GM19193 (cell line): Measurements from ENCODE around the gene CDH22.

Experiments used
- POLR2A ChIP-seq: IDR thresholded peaks from 4 replicates; pipeline ENCODE4 v1.6.1; 2011; ENCODE audit not compliant: insufficient read depth, insufficient read length; ENCODE audit errors: extremely low read depth

CDH22 gene

DNA sequence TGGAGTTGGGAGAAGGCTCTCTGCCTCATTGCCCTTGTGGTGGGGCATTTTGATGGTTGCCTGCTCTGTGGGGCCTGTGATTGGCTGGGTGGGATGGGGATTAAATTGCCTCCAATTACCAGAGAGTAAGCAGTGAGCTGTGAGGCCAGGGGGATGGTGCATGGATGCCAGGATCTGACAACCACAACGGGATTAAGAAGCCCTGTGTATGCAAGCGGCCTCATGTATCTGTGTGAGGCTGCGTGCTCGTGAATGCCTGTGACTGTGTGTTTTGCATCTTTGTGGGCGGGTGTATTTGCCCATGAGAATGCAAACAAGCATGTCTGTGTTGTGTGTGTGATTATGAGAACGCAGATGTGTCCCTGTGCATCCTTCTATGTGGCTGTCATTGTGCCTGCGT, 144.0 kb downstream of the CDH22 start:
- no peak for TF ChIP-seq POLR2A

- no peak for TF ChIP-seq POLR2A
Observed at GRCh38 chr20:46161921-46162320, 146.4 kb downstream of the CDH22 start.

DNA sequence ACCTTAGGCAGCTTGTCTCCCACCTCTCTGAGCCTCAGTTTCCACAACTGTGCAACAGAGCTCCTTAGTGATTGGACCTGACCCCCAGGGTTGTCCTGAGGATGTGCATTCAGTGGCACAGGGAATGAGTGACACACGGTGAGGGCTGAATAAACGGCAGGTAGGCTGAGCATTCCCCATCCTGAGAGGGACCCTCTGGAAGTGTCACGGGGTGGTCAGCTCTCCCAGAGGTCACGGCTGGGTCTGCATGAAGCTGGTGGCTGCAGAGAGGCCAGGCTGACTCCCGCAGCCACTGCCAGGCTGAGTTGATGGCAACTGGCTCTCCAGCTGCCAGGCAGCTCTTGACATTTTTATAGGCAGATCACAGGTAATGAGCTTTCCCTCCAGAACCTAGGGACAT, 147.6 kb downstream of the CDH22 start:
- TF ChIP-seq POLR2A = no peak

DNA sequence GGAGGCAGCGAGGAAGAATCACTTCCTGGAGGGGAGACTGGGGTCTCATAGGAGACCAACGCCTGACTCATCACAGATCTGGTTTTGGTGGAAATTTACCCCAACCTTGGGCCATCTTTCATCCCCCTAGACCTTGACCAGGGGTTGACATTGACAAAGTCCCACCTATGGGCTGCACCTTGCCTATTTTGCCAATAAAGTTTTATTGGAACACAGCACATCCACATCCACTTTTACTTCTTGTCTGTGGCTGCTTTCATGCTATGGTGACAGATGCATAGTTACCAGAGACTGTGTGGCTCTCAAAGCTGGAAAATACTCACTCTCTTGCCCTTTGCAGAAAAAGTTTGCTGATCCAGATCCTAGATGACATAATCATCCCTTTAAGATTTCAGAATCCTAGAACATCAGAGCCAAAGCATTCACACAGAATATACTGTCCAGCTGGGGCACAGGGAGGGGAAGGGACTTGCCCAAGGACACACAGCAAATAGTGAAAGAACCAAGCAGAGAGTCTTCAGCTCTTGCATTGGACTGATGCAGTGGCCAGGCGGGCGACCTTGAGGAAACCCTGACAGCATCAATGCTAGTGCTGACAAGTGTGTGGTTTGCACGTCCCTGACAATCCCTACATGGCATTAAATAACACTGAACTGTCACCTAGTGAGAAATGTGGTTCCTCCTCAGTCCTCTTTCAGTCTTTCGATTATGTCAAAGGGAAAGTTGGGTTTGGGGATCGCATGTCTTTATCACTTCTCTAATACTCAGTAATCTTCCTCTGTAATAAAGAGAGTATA, 149.0 kb downstream of the CDH22 start:
- TF ChIP-seq POLR2A = no peak

DNA sequence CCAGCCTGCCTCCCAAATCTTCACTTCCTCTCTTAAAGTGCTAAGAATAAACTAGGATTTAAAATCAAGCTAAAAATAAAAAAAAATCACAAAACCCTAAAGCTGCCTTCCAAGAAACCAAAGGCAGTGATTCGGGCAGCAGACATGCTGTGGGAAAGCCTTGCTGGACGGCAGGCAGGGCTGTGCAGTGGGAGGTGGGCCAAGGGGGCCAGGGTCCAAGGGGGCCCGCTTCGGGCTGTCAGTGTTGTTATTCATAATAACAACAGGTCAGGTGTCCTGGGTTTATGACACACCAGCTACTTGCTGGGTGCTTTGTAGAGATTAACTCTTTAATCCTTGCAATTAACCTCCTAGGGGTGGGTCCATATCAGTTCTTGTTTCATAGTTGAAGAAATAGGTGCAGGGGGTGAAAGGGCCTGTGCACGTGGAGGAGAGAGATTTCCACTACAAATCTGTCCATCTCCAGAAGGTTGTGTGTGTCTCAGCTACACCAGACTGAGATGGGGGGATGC, 149.8 kb downstream of the CDH22 start:
- no peak for TF ChIP-seq POLR2A

GRCh38 chr20:46157625-46158024, 150.7 kb downstream of the CDH22 start:
- TF ChIP-seq POLR2A = no peak

DNA sequence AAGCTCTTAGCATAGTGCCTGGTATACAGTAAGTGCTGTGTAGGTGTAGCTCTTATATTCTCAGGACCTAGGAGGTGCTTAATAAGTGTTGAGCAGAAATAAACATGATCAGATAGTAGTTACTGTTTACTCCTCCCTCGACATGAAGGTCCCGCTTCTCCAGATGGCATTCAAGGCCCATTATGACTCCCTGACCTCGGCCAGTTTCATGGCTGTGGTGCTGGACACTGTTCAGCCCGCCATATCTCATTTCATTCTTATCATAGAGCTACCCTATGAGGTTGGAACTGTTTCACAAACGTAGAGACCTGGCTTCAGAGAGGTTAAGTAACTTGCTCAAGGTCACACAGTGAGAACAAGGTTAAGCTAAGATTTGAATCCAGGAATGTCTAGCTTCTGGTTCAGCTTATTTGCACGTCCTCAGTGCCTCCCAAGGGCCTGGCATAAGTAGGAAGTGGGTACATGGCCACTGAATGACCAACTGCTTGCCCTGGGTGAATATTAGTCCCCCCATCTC, 151.2 kb downstream of the CDH22 start:
- no peak for TF ChIP-seq POLR2A

GRCh38 chr20:46156065-46156464, 152.2 kb downstream of the CDH22 start:
- TF ChIP-seq POLR2A = no peak

DNA sequence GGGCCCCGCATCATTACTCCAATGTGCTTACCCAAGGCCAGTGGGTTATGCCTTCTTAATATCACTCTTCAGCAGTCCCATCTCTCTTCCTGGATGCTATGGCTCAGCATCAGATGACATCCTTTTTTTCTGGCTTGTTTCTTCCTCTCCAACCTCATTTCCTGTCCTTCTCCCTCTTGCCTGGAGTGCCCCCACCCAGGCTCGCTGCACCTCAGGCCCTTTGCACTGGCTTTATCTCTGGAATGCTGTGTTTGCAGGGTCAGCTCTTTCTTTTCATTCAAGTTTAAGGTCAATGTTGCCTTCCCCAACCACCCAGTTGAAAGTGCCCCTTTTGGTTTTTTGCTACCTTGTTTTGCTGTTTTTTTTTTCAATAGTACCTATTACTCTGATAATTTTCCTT, 153.5 kb downstream of the CDH22 start:
- TF ChIP-seq POLR2A = no peak

GRCh38 chr20:46154305-46154704, 154.0 kb downstream of the CDH22 start:
- TF ChIP-seq POLR2A = no peak

DNA sequence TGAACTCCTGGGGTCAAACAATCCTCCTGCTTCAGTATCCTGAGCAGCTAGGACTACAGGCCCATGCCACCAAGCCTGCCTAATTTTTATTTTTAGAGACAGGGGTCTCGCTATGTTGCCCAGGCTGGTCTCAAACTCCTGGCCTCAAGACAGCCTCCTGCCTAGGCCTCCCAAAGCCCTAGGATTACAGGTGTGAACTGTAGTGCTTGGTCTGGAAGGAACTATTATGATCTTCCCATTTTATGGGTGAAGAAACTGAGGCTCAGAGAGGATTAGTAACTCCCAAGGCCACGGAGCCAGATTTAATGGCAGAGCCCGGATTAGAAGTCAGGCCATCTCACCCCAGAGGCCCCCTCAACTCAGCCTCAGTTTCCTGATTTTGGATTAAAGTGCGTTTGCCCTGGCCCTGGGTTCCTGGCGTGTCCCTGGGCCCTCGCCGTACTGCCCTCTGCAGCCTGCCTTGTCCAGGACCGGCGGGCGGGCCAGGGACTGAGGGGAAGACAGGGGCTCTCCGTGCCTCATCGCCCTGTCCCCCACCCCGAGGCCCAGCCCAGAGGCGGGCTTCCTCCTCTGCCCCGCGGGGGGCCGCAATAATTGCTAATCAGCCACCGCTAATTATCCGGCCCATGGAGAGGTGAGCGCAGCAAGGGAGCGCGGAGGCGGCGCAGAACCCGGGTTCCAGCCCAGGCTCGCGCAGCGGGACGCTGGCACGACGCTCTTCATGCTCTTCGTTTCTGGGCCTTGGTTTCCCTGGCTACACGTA, 155.3 kb downstream of the CDH22 start:
- no peak for TF ChIP-seq POLR2A

DNA sequence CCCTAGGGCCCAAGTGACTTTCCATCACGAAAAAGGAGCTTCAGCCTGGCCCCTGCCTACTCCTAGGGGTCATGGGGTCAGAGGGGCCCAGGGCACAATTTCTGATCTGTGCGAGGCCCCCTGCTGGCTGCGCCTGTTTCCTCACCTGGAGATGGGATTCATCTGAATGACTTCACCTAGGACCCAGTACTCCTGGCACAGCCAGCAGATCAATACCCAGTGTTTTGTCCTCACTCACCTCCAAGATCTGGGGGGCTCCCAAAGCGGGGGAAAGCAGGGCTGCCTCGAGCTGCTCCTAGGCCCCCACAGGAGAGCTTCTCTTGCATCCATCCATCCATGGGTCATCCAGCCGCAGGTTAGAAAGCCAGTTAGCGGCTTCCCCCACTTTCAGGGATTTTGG, 156.4 kb downstream of the CDH22 start:
- no peak for TF ChIP-seq POLR2A

DNA sequence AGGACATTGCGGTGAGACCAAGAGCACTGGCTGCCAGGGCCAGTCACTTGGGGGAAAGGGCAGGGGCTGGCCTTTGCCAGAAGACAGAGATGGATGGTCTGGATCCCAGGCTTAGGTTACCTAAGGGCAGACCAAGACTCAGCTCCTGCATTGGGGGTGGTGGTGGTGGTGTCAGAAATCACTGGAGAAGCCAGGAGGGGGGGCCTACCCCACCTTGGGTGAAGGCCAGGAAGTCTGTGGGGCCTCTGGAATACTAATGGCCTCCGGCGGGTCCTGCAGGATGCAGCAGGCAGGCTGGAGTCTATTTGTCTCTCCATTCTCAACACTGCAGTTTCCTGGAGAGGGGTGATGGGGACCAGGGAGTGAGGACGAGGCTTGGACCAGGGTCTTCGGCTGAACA, 157.4 kb downstream of the CDH22 start:
- no peak for TF ChIP-seq POLR2A

DNA sequence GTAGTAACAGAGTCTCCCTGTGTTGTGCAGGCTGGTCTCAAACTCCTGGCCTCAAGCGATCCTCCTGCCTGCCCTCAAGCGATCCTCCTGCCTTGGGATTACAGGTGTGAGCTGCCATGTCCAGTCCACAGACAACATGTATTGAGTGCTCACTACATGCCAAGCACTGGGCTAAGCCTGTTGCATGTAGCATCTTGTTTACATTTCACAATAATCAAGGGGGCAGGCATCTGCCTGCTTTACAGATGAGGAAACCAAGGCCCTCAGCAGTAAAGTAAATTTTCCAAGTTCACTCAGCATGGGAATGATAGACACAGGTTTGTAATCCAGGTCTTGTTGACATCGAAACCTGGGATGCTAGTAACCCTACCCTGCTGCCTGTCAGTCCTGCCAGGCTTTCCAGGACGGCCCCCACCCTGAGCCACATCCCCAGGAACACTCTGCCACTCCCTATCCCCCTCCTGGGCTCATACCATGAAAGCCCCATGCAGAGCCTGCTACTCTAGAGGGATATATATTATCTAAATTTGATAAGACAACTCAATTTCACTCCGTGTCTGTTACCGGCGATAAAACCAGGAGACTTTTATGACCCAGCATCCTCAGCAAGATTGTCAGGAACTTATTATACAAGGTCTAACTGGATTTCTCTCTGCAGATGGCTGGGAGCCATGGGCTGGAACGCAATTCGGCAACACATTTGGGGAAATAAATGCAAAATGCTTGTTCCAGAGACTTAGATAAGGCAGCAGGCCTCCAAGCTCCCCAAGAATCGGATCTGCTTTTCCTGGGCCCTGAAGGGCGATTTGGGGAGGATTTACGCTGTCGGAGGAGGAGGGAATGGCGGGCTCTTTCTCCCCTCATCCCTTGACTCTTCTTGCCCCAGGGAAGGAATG, 159.7 kb downstream of the CDH22 start:
- no peak for TF ChIP-seq POLR2A

- TF ChIP-seq POLR2A = no peak
Observed at GRCh38 chr20:46145713-46146112, 162.6 kb downstream of the CDH22 start.

- no peak for TF ChIP-seq POLR2A
Observed at GRCh38 chr20:46144432-46145025, 163.8 kb downstream of the CDH22 start.
